HG03196 (cell line): ENCODE measurements around the gene TNNC1.

ENCODE experiments used
- ATAC-seq: cut with Tn5 transposase; IDR thresholded peaks from one replicate; pipeline ENCODE4 v1.9.1; 2021; ENCODE audit not compliant: unreplicated experiment

The TNNC1 gene

GRCh38 chr3:52453496-52454249 lies at the start of gene TNNC1:
TSS of gene TNNC1 (minus strand) at chr3:52454041. CDS start at chr3:52454015, 26 bp downstream.
- no peak for ATAC-seq

GRCh38 chr3:52502808-52503350 lies 49.0 kb upstream of the TNNC1 start:
- no peak for ATAC-seq

- ATAC-seq, result no peak
Observed at GRCh38 chr3:52502001-52502400, 48.2 kb upstream of the TNNC1 start.

GRCh38 chr3:52501046-52501445 lies 47.2 kb upstream of the TNNC1 start:
- ATAC-seq, result no peak

GRCh38 chr3:52498137-52499054 lies 44.6 kb upstream of the TNNC1 start:
- ATAC-seq, result no peak

GRCh38 chr3:52495777-52496602 lies 42.1 kb upstream of the TNNC1 start:
- ATAC-seq, result no peak

GRCh38 chr3:52494886-52495495 lies 41.1 kb upstream of the TNNC1 start, which contains the start of gene STAB1:
TSS of gene STAB1 (plus strand) at chr3:52495338. CDS start at chr3:52495414, 76 bp downstream.
- ATAC-seq, result no peak

- no peak for ATAC-seq
Observed at GRCh38 chr3:52494445-52494844, 40.6 kb upstream of the TNNC1 start.

- no peak for ATAC-seq
Observed at GRCh38 chr3:52493232-52494017, 39.6 kb upstream of the TNNC1 start.

GRCh38 chr3:52492059-52492458 lies 38.2 kb upstream of the TNNC1 start:
- no peak for ATAC-seq

GRCh38 chr3:52490939-52491526 lies 37.2 kb upstream of the TNNC1 start:
- ATAC-seq, result no peak

- ATAC-seq, result no peak
Observed at GRCh38 chr3:52490035-52490938, 36.4 kb upstream of the TNNC1 start.

GRCh38 chr3:52489453-52489852 lies 35.6 kb upstream of the TNNC1 start:
- no peak for ATAC-seq

- ATAC-seq, result no peak
Observed at GRCh38 chr3:52488746-52489145, 34.9 kb upstream of the TNNC1 start.

- ATAC-seq, result no peak
Observed at GRCh38 chr3:52487788-52488691, 34.2 kb upstream of the TNNC1 start.

GRCh38 chr3:52487050-52487787 lies 33.4 kb upstream of the TNNC1 start:
- ATAC-seq, result no peak
